ENCODE measurements around the gene TSPAN17.
"Not testable (repeated sequence)": the region's sequence is repeated elsewhere in the genome, so short reads cannot be mapped to it uniquely, and the experiment has no call there.

The TSPAN17 gene

DNA sequence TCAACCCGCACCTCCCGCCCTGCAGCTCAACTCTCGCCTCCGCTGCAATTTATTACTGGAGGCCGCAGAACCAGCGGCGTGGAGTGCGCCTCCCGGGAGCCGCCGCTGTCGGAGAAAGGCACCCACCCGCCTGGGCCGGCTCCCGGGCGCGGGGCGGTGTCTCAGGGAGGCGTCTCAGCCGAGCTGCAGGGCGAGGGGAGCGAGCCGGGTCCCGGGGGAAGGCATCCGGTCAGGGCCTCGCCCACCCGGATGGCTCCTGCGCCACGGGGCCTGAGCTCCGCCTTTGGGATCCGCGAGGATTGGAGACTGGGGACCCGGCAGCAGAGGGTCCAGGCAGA lies 32.9 kb downstream of the TSPAN17 start:
- no peak for DNase-seq (ENCODE audit: low spot score)

DNA sequence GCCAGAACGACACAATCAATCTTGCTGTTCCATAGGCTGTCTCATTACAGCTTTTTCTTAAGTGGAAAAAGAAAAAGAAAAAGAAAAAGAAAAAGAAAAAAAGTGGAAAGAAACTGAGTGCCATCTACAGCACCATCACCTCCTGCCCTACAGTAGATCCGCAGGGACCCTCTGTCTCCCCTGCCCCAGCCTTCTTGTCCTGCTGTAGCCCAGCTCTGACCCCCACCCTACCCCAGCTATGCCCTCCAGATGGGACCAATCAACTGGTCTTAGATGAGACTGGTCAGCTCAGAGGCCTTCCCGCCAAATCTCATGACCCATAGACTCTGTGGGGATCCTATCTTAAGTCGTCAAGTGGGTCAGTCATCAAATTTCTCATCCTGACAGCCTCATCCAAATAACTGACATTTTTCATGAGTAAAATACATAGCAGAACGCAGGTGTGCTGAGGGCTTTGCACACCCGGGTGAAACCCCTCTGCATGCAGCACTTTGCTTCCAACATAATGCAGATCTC lies 34.8 kb downstream of the TSPAN17 start:
- no peak for DNase-seq (ENCODE audit: low spot score)

DNA sequence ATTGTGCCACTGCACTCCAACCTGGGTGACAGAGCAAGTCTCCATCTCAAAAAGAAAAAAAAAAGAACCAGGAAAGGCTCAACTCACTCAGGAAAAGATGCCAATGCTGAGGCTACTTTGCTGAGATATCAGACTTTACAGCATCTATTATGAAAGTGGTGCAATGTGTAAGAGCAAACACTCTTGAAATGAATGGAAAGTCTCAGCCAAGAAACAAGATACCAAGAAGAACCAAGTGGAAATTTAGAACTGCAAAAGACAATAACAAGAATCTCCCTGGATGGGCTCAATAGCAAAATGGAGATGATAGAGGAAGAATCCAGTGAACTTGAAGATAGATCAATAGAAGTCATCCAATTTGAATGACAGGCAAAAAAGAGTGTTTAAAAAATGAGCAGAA lies 37.7 kb downstream of the TSPAN17 start:
- DNase-seq (ENCODE audit: low spot score) = no peak

DNA sequence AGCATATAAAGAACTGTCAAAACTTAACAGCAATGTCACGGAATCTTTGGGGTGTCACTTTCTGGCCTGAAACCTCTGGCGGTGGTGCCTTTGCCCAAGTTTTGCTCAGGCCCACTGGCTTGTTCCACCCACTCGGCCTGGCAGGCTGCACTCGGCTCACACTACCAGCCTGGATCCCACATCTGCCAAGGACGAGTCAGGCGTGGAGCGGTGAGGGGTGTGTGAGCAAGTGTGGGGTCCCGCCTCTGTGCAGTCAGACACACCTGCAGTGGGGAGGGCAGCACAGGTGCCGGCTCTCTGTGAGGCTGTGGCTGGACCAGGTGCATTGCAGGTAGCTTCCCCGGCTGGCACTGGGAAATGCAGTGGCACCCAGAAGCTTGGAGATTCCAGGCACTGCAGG lies 40.0 kb downstream of the TSPAN17 start:
- DNase-seq (ENCODE audit: low spot score) = no peak

DNA sequence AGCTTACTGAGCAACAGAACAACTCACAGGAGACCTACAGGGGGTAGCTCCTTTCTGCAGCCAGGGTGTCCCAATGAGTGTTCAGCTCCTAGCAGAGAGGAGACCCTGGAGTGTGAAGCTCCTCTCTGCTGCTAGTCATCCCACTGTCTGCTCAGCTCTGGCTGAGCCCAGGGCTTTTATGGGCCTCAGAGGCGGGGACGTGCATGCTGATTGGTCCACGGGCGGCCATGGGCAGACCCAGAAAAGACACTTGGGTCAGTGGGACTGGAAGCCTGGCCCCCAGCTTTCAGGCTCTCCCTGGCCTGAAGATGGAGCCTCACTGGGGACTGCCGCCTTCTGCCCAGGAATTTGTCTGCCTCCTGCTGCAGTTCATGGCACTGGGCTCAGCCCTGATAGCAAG lies 40.6 kb downstream of the TSPAN17 start:
- DNase-seq (ENCODE audit: low spot score) = no peak

DNA sequence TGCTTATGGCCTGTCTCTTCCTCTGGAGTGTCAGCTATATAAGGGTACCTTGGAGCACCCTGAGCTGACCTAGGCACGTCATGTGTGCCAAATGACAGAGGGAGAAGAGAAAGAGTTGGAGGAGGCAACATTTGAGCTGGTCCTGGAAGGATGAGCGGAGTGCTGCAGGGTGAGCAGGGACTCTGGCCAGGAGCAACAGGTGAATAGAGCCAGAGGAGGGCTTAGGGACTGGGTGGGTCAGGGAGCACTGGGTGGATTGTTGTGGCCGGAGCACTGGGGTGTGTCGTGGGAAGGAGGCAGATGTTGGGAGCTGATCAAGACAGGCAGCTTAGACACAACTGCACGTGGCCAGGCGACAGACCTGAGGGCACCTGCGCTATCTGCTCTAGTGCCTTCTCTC lies 43.6 kb downstream of the TSPAN17 start:
- DNase-seq (ENCODE audit: low spot score) = no peak

DNA sequence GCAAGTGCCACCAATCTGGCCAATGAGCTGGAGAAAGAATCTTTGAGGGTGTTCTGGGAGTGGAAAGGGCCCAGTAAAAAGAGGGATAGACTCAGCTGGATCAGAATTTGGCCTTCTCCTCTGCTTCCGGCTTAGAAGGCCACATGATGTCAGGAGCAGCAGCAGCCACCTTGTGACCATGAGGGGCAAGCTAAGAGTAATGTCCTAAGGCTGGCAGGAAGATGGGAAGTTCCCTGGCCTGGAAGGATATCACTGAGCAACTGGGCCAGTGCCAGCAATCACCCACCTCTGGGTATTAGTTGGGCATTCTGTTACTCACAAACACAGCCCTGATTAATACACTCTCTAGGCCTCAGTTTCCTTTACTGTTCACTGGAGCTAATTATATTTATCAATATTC lies 44.2 kb downstream of the TSPAN17 start:
- no peak for DNase-seq (ENCODE audit: low spot score)

DNA sequence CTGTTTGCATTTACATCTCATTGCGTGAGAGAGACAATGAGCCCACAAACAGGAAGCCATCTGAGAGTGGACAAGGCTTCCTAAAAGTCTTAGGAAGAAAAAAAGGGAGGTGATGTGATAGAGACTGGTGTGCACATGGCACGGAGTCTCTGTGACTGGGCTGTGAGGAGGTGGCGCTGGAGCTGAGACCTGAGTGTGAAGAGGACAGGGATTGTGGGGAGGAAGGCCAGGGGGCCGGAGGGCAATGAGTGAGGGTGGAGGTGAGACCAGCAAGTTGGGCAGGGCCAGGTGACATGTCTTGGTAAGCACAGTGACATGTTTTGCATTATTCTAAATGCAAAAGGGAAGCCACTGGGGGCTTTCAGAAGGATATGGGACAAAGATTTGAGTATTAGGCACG lies 45.0 kb downstream of the TSPAN17 start:
- DNase-seq (ENCODE audit: low spot score) = no peak

DNA sequence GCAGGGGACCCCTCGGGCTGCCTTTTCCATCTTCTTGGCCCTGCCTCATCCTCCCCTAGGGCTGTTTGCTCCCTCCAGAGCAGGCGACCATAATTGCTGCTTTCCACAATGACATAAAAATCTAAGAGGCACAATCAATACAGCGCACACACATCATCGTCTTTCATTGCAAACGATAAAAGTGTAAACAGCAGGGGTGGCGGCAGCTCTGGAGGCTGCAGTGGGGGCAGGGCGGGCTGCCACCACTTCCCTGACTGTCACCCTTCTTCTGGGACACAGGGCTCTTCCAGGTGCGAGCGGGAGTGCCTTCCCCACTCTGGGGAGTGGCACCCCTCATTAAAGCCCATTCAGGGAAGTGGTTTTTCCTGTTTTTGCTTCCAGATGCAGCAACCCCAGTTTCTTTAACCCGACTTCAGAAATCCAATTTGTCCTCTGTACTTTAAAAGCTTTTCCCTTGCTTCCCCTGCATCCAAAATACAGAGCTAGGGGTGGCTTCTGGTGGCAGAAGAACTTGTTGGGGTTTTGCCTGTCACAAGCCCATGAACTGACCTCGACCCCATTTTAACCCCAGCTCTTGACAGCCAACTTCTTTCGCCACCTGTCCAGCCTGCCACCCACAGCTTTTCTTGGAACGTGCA lies 45.7 kb downstream of the TSPAN17 start:
- no peak for DNase-seq (ENCODE audit: low spot score)

DNA sequence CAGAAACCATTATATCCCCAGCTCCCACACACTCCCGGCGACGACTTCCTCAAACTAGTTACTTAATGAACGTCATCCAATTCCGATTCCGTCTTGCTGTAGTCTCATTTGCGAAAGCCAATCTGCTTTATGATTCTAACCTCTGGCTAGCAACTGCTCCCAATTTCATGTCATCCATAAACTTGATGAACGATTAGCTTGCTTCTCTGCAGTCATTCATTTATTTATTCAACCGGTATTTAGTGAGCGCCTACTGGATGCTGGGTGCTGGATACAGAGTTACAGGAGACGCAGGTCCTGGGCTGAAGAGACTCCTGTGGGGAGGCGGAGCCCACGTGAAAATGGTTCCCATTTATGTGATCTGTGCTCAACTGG lies 46.2 kb downstream of the TSPAN17 start:
- no peak for DNase-seq (ENCODE audit: low spot score)

DNA sequence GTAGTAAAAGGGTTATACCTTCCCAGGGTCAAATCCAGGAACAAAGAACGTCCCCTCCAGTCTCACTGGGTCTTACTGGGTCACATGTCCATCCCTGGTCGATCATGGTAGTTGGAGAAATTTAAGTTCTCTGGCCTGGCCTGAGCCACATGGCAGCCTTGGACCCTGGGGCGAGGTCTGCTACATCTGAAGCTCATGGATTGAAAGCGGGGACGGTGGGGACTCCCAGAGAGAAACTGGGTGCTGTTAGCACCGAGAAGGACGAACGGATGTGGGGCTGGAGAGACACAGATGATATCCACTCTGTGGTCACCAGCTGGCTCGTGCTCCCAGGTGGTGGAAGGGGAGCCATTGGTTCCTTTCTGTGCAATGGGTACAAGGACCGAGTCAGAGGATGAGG lies 46.9 kb downstream of the TSPAN17 start:
- DNase-seq (ENCODE audit: low spot score) = no peak

DNA sequence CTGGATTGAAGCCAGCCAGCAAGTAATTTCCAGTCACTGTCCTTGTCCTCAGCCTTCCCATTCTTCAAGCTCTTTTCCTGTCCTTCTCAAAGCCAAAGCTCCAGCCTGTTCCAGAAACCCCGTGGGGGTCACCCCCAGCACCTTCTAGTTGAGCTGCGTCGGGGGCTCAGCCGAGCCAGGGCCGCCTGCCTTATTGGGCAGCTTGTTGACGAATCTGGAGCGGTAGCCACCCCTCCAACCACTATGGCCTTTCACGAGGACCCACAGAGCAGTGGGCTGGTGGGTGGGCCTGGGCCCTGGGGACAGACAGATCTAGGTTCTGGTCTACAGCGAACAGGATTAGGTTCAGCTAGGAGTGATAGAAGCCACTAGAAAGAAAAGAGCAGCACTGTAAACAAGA lies 47.3 kb downstream of the TSPAN17 start:
- no peak for DNase-seq (ENCODE audit: low spot score)

DNA sequence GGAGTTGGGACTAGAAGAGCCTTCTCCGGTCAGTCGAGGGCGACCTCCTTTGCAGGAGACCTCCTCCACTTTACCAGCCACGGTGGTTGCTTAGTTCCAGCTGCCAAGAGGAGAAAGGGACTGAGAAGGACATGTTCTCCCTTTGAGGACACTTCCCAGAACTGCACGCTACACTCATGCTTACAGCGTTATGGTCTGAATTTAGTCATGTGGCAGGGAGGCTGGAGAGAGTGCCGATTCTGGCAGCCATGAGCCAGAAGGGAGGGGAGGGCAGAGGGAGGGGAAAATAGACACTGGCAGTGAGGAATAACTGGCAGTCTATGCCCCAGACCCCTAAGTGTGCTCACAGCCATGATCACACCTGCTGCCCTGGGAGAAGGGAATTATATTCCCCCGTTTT lies 47.8 kb downstream of the TSPAN17 start:
- DNase-seq (ENCODE audit: low spot score) = no peak

DNA sequence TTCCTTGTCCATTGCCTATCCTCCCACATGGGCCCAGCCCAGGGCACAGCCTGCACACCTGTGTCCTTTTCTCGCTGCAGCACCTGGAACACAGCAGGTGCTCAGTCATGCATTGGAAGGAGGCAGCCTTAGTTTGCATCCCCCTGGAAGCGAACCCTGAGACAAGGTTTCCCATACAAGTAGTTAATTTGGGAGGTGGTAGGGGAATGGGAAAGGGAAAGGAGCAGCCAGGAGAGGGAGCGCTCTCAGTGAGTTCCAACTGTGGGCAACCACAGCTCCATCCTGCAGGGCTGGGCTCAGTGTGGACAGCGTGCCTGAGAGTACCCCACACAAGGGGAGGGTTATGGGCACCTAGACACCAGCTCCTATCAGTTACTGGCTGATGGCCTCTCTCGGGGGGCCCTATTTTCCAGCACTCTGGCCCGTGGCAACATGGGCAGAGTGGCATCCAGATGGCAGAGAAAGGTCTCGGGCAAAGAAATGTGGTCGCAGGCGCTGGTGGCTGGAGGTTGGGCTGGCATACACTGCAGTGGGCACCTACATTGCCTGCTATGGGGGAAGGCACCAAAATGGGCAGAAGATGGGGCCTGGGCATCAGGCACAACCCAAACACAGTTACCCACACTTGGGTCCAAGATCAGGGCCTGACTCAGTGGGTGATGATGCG lies 50.1 kb downstream of the TSPAN17 start:
- no peak for DNase-seq (ENCODE audit: low spot score)

DNA sequence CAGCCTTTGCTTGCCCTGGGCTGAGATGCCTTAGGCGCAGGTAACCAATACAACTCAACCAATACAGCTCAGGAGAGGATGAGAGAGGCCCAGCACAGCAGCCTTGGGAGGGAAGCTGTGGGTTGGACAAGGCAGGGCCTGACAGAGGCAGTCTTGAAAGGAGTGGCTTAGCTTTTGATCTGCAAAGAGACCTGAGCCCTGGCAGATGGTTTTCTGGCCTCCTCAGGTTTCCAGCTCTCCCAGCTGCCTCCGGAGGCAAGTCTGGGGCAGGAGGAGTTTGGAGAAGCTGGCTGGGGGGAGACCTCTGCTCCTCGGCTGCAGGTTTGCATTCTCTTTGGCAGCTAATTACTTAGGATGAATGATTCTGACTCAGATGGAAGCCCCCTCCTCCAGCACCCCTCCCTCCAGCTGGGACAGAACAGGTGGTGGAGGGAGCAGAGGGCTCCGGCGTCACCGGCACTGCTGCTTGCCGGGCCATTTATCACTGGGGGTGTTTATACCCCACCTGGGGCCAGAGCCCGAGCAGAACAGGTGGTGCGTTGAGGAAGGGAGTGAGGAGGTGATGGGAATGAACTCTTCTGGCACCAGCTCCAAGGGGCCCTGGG lies 50.8 kb downstream of the TSPAN17 start:
- no peak for DNase-seq (ENCODE audit: low spot score)

DNA sequence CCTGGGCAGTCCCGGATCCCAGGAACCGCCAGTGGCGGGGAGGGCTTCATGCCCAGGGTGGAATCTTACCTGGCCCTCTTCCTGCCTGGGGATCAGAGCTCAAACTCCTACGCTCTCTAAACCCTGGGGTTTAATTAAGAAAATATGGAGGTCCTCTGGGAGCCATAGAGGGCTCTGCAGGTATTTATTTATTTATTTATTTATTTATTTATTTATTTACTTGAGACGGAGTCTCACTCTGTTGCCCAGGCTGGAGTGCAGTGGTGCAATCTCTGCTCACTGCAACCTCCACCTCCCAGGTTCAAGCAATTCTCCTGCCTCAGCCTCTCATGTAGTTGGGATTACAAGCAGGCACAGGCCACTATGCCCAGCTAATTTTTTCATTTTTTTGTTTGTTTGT lies 52.2 kb downstream of the TSPAN17 start:
- not testable (repeated sequence) for DNase-seq (ENCODE audit: low spot score)

DNA sequence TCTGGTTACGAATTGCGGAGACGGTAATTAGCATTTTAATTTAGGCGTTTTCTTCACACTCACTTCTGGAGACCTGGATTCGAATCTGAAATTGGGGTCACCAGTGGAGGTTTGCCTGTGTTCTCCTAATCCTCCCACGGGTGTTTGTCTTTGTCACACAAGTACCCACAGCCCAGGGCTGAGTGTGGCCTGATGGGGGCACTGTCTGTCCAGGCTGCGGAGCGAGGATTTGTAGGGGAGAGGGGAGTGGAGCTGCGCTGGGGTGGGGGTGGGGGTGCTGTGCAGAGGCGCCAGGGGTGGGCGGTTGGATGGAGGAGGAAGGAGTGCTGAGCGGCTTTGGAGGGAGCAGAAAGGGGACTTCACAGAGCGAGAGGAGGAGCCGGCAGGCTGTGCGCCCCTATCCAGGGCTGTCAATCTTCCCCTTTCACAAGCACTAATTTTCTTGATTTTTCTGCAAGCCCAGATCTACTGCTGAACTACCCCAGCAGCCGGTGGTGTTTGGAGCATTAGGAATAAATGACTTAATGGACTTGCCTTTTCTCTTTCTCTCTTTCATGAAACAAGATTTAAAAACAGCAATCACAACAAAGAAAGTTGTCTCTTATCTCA lies 53.1 kb downstream of the TSPAN17 start:
- no peak for DNase-seq (ENCODE audit: low spot score)

DNA sequence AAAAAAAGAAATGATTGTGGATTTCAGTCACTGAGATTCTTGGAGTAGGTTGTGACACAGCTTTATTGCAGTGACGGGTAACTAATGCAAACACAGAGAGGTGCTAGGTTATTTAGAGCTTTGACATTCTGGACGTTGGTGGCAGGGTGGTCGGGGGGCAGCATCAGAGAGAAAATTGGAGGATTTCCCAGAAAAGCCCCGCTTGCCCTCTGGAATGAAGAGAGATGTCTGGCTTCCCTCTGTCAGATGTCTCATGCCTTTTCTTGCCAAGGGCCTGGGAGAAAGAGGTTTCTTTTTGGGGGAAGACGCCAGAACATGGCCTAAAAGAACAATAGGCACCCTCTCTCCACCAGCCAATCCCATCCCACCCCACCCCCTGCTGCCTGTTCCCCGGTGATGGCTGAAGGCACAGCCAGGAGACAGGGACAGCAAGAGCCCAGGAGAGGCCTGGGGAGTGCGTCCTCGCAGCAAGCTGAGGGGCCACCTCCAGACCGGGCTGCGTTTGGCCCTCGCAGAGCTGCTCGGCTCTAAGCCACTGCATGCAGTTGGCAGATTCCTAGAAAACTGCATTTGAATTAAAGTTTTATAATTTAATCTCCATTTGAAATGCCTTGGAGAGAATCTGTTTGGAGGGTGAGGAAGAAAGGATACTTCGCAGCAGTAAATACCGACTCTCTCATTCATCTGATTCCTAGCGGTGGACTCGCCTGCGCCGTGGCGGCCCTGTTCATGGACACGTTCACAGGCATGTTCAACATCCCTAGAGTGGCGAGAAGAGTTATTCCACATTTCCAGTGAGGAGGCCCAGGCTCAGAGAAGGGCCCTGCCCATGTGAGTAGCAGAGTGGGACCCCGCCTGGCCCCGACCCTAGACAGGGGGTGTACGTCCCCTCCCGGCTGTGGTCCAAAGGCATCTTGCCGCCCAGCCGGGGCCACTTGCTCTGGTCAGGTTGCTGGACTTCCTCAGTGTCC lies 55.7 kb downstream of the TSPAN17 start:
- no peak for DNase-seq (ENCODE audit: low spot score)

DNA sequence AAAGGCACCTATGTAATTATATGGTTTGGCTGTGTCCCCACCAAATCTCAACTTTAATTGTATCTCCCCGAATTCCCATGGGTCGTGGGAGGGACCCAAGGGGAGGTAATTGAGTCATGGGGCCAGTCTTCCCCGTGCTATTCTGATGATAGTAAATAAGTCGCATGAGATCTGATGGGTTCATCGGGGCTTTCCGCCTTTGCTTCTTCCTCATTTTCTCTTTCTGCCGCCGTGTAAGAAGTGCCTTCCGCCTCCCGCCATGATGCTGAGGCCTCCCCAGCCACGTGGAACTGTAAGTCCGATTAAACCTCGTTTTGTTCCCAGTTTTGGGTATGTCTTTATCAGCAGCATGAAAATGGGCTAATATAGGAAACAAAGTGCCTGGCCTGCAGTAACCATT lies 56.6 kb downstream of the TSPAN17 start:
- no peak for DNase-seq (ENCODE audit: low spot score)

DNA sequence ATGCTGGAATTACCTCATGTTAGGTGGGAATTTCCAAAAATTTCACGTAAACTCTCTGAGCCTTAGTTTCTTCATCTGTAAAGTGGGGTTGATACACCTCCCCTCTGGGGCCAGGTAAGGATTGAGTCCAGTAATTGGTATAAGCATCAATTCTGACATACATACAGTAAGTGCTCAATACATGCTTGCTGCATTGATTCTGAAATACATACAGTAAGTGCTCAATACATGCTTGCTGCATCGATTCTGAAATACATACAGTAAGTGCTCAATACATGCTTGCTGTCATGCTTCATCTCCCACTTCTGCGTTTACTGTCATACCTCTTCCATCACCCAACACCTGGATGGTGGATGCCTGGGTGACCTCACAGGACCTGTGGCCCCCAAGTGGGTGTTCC lies 57.1 kb downstream of the TSPAN17 start:
- no peak for DNase-seq (ENCODE audit: low spot score)

DNA sequence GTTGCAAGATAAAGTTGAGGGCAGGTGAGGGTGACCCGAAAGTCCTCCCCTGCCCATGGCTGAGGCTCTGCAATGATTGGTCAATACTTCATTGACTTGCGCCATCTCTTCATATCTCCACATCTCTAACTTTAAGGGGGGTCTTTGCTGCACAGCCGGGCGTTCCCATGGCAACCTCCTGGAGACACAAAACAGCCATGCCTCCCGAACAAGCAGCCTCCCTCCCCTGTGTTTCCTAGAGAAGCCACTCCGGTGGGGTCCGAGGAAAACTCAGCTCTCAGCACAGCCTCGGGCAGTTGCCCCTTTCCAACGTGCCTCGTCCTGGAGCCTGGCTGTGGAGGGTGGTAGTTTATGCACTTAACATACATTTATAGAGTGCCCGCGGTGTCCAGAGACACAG lies 57.5 kb downstream of the TSPAN17 start:
- DNase-seq (ENCODE audit: low spot score) = no peak

Data from cerebellar cortex (tissue), 1 donor.